ENCODE results near the gene ABI3BP.

Gene ABI3BP

GRCh38 chr3:100836661-100837060 lies 156.6 kb downstream of the ABI3BP start:
- DNase-seq (ENCODE audit: low spot score) = peak; percentile 4

- no peak for DNase-seq (ENCODE audit: low spot score)
Measured at GRCh38 chr3:100834332-100834731, 158.9 kb downstream of the ABI3BP start.

- no peak for DNase-seq (ENCODE audit: low spot score)
Measured at GRCh38 chr3:100833483-100833882, 159.7 kb downstream of the ABI3BP start.

DNA sequence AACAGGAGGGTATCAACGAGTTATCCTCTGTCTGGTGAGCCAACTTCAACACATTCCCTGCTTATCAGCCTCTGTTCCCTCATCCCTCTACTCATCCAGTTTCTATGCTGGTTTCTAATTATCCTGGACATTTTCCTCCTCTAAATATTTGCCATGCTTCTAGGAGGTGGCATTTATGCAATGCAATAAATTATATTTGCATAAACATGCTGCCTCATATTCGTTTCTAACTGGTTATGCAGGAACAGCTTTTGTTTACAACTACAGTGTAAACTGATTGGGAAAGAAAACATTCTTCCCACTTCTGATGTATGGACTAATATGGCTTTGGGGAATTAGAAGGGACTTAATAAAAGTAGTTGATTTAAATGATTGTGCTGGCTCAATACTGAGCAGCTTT lies 161.6 kb downstream of the ABI3BP start:
- no peak for DNase-seq (ENCODE audit: low spot score)

DNA sequence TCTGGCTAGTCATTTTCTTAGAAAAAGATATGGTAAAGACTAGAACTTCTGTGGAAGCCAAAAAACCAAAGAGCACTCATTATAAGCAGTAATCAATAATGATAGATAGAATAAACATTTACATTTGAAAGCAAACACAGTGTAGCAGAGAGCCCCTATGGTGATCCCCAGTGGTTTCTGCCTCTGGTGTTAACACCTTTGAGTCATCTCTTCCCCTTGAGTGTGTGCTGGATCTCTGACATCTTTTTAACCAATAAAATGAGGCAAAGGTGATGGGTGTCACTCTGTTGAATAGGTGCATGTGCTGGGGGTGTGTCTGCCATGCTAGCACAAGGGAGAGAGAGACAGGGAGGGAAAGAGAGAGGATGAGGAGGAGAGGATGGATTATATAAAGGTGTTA lies 162.3 kb downstream of the ABI3BP start:
- no peak for DNase-seq (ENCODE audit: low spot score)

- DNase-seq (ENCODE audit: low spot score) = no peak
Measured at GRCh38 chr3:100825574-100825973, 167.6 kb downstream of the ABI3BP start.

DNA sequence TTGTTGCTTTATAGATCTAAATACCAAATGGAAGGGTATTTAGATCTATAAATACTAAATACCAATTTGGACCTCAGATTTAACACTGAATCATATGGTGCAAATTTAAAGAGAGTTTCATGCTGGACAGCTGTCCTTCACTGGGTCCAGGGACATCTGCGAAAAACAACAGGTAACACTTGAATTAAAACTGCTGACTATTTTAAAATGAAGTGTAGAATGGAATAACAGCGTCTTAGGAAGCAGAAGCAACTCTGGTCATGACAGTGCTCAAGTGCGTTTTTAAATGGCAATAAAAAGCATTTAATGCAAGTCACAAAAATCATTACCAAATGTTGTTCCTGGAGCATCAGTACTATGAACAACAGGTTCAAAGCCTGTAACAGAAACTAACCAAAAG lies 177.6 kb downstream of the ABI3BP start:
- DNase-seq (ENCODE audit: low spot score) = no peak

GRCh38 chr3:100813828-100814227 lies 179.4 kb downstream of the ABI3BP start:
- no peak for DNase-seq (ENCODE audit: low spot score)

GRCh38 chr3:100811779-100812507 lies 181.3 kb downstream of the ABI3BP start:
- DNase-seq (ENCODE audit: low spot score) = no peak

DNA sequence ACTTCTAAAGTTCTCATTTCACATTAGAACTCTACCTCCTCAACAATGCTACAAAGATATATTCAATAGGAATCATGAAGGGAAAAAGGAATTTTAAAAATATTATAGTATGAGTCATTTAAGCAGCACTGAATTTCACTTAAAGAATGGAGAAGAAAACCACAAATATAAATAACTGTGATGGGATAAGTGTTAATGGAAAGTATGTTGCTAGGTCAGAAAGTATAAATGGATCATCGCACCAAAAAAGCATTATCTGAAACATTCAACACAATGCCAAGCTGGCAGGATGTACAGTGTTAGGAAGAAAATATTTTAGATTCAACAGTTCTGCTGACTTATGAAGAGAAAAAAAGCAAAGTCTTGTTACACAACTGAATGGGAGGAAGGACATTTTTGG lies 182.6 kb downstream of the ABI3BP start:
- peak; percentile 34 for DNase-seq (ENCODE audit: low spot score)

GRCh38 chr3:100804631-100805030 lies 188.6 kb downstream of the ABI3BP start:
- no peak for DNase-seq (ENCODE audit: low spot score)

GRCh38 chr3:100803711-100804110 lies 189.5 kb downstream of the ABI3BP start:
- no peak for DNase-seq (ENCODE audit: low spot score)

GRCh38 chr3:100802126-100802525 lies 191.1 kb downstream of the ABI3BP start:
- DNase-seq (ENCODE audit: low spot score) = no peak

GRCh38 chr3:100798012-100798411 lies 195.2 kb downstream of the ABI3BP start:
- no peak for DNase-seq (ENCODE audit: low spot score)

DNA sequence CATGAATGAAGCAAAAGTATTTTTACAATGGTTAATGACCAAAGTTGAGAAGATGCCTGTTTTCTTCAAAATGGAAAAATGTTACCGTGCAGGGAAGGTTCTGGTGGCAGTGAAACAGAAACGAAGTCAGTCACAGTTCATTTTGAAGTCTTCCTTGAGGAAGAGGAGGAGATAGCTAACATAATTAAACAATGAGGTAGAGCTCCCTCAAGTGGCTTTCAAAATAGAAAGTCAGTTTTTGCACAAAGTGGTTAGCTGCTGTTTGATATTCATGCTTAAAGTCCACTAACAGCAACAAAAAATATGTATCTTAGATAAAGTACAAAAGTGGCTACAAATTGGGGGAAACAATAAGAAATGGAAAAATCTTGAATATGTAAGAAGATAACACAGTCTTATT lies 196.7 kb downstream of the ABI3BP start:
- peak; percentile 27 for DNase-seq (ENCODE audit: low spot score)

DNA sequence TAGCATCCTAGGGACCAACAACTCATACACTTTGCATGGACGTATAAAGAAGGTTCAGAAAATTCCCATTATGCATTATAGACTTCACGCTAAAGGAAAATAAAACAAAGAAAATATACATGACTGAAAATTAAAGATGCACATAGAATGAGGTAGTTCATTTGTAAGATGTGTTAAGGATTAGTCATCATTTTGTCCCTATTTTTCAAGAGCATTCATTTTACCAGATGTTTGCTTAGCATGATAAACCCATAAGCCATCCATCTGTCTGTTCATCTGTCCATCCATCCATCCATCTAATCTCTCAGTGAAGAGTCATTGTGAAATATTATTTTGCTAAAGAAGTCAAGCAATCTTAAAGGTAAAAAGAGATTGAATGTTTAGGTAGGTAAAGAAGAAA lies 203.6 kb downstream of the ABI3BP start:
- DNase-seq (ENCODE audit: low spot score) = no peak

DNA sequence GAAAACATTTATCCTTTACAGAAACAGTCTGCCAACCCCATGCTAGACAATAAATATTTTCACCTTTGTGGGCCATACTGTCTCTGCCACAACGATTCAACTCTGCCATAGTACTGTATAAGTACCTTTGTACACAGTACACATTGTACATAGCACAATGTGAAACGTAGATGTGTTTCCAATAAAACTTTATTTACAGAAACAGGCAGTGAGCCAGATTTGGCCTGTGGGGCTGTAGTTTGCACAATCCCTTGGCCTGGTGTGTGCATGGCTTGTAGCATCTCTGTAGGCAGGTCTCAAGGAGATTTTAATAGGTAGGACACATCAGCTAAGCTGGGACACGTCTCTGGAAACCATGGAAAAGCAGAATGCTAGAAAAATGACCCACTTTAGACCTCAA lies 209.6 kb downstream of the ABI3BP start:
- no peak for DNase-seq (ENCODE audit: low spot score)

DNA sequence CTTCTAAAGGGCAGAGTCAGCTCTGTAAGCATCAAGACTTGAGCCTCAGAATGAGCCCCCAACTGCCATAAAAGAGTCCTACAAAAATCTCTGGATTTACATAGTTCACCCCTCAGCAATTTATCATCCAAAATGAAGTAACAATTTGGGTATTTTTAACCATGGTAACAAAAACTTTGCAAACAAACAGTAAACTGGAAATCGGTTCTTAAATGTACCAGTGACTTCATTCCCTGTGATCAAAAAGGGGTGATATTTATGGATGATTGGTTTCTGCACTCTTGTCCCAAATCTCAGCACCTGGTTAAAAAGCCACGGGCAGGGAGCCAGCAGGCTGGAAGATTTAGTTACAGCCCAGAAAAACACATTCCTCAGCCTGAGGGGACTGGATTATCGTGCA lies 210.3 kb downstream of the ABI3BP start:
- no peak for DNase-seq (ENCODE audit: low spot score)

- no peak for DNase-seq (ENCODE audit: low spot score)
Measured at GRCh38 chr3:100782348-100782747, 210.9 kb downstream of the ABI3BP start.

- peak; percentile 27 for DNase-seq (ENCODE audit: low spot score)
Measured at GRCh38 chr3:100781301-100781700, 211.9 kb downstream of the ABI3BP start.

DNA sequence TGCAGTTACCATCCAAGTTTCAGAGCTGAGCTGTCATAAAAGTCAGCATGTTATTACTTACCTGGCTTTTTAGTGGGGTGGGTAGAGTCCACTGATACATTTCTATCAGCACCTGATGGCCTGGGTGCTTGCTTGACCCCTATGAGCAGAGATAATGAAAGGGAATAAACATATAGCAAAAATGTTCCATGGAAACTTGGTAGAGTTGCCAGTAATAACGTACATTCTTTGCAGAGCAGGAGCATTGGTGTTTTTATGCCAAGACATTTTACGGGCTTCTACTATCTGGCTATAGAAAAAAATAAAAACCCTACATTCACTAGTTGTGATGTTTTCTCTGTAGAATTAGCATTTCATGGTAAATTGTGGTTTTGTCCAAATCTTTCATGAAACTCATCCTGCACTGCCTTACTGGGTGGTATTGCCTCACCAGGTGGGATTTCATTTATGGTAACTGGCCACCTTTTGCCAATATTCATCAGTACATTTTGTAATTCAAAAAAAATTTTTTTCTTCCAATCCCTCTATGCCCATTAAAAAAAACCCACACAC lies 213.1 kb downstream of the ABI3BP start:
- no peak for DNase-seq (ENCODE audit: low spot score)

DNA sequence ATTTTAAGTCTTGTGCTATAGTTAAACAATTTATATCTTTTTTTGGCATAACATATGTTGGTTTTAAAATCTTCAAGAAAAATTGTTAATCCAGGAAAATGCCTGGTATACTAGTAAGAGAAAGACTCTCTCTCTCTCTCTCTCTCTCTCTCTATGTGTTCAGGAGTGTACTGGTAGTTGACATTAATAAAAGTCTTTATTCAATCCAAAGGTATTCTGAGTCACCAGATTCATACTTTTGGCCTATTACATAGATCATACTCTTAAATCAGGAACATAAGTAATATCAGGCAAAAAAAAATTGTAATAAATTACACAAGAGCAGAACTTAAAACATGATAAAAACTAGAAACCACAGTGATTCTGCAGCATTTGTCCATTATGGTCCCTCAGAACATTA lies 213.7 kb downstream of the ABI3BP start:
- no peak for DNase-seq (ENCODE audit: low spot score)

DNA sequence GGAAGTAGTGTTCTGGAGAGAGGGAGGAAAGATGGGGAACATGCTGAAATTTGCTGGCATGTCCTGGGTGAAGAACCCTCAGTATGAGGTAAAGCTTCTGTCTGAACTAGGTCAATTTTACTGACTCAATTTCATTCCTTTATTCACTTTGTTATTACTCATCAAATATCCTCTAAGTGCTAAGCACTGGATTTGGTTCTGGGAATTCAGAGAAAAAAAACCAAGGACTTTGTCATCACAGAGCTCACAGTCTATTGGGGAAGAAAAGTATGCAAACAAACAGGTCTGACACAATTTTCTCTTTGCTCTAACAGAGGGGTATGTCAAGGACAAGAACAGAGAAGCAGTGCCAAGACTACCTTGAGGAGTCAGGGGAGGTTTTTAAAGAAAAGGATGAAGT lies 215.9 kb downstream of the ABI3BP start:
- peak; percentile 50 for DNase-seq (ENCODE audit: low spot score)

GRCh38 chr3:100776746-100777145 lies 216.5 kb downstream of the ABI3BP start:
- DNase-seq (ENCODE audit: low spot score) = no peak
